Thyroid gland (tissue), 4 donors: ENCODE results near the gene ORM1. TPM values are rescaled to one million over a fixed set of nuclear protein-coding genes. Genes with fewer than 3 reads are reported as not detected.

Source experiments
- DNase-seq, 2 donors: peaks; one replicate each; pipeline ENCODE4 v3.0.0-alpha.2; 2019
- H3K27ac ChIP-seq, 3 donors: fragments of 200-600 bp; sonication (generic); 1 replicate in 2 of 3; 2 replicates in 1 of 3; pipeline ENCODE4 v1.5.1; 2016 to 2019; ENCODE audit warnings: mild to moderate bottlenecking in 1 of 3, moderate library complexity in 1 of 3
- H3K27me3 ChIP-seq: fragments of 200-600 bp; sonication (generic); one replicate; pipeline ENCODE4 v1.5.1; 2019
- H3K36me3 ChIP-seq, 2 donors: fragments of 200-600 bp; sonication (generic); one replicate each; pipeline ENCODE4 v1.5.1; 2016 to 2019
- H3K4me1 ChIP-seq, 2 donors: fragments of 200-600 bp; sonication (generic); one replicate each; pipeline ENCODE4 v1.5.1; 2017 to 2019
- H3K4me3 ChIP-seq, 3 donors: fragments of 200-600 bp; sonication (generic); replicated peaks in 1 of 3; 1 replicate in 2 of 3; 2 replicates in 1 of 3; pipeline ENCODE4 v1.5.1; 2016; ENCODE audit warnings: mild to moderate bottlenecking in 1 of 3
- H3K9me3 ChIP-seq: fragments of 200-600 bp; sonication (generic); one replicate; pipeline ENCODE4 v1.5.1; 2017
- CTCF ChIP-seq, 6 experiments: fragments of 200-600 bp in 3 of 6; fragments of 450-650 bp in 3 of 6; sonication (generic) in 3 of 6; IDR thresholded peaks; one replicate each; pipeline ENCODE4 v1.5.1; 2016 to 2019; ENCODE audit warnings: antibody characterized with exemption in 6 of 6, mild to moderate bottlenecking in 2 of 6, inconsistent platforms in 1 of 6, moderate library complexity in 1 of 6
- POLR2A ChIP-seq, 2 donors: fragments of 450-650 bp; IDR thresholded peaks; one replicate each; pipeline ENCODE4 v1.6.1; 2017; ENCODE audit warnings: antibody characterized with exemption in 2 of 2, mild to moderate bottlenecking in 2 of 2, moderate library complexity in 1 of 2
- WGBS, 2 donors: methylation state at CpG; one replicate each; pipeline ENCODE4 v1.1.5; 2017; 5-methylcytosine and 5-hydroxymethylcytosine counted together
- intact Hi-C: fragments of 100-400 bp; cut with DNase I; formaldehyde crosslinking; loops from one replicate; pipeline ENCODE4 v1.15.1; 2023
- total RNA-seq, 4 donors: library from RNA; depleted of rRNA; stranded (reverse); fragments of >200 nt; gene quantifications; one replicate each; pipeline ENCODE4 v1.2.3, GENCODE V29; 2016

The ORM1 gene
- total RNA-seq, 4 donors from 2014 or later: not detected

- Histone ChIP-seq H3K4me3 (no peak overlapping the region), H3K4me1 (no peaks in the 10 kb centered on the region), H3K36me3 (no peaks in the 10 kb centered on the region), H3K9me3 (no peaks in the 10 kb centered on the region), H3K27ac (no peak overlapping the region), H3K27me3 (no peaks in the 10 kb centered on the region)
- 76 to 89% methylated on average over 14 to 15 of the region's 15 CpGs for WGBS, 2 donors
- TF ChIP-seq CTCF (IDR thresholded peaks at IDR 0.05): no peak
- no peak for DNase-seq
- intact Hi-C loops: no loop called here
Observed at GRCh38 chr9:114299286-114300152, 23.4 kb upstream of the ORM1 start.

GRCh38 chr9:114300153-114300845, 22.6 kb upstream of the ORM1 start:
- H3K27me3 ChIP-seq: no peaks in the 10 kb centered on the region
- intact Hi-C loops: no loop called here
- H3K27ac ChIP-seq: no peak overlapping the region
- no peak overlapping the region for H3K4me3 ChIP-seq
- TF ChIP-seq POLR2A (IDR thresholded peaks at IDR 0.05) (no peak), CTCF (IDR thresholded peaks at IDR 0.05) (no peak)
- no peaks in the 10 kb centered on the region for H3K9me3 ChIP-seq
- H3K36me3 ChIP-seq: no peaks in the 10 kb centered on the region
- WGBS, 2 donors: 96 to 98% methylated on average over 4 of the region's 4 CpGs
- H3K4me1 ChIP-seq: no peaks in the 10 kb centered on the region
- DNase-seq: no peak

- no peaks in the 10 kb centered on the region for H3K36me3 ChIP-seq
- 94 to 96% methylated on average over 29 to 31 of the region's 31 CpGs for WGBS, 2 donors
- H3K9me3 ChIP-seq: no peaks in the 10 kb centered on the region
- no peak for DNase-seq
- no peak overlapping the region for H3K4me3 ChIP-seq
- peaks cover 5 to 7% of the 10 kb centered on the region in 2 donors for H3K4me1 ChIP-seq
- intact Hi-C loops: no loop called here
- TF ChIP-seq POLR2A (IDR thresholded peaks at IDR 0.05) (no peak), CTCF (IDR thresholded peaks at IDR 0.05) (no peak)
- no peaks in the 10 kb centered on the region for H3K27me3 ChIP-seq
- no peak overlapping the region for H3K27ac ChIP-seq
Observed at GRCh38 chr9:114300846-114301797, 21.8 kb upstream of the ORM1 start.

- Histone ChIP-seq H3K9me3 (no peaks in the 10 kb centered on the region), H3K4me3 (no peak overlapping the region), H3K36me3 (no peaks in the 10 kb centered on the region), H3K4me1 (peaks cover 5 to 7% of the 10 kb centered on the region in 2 donors), H3K27me3 (no peaks in the 10 kb centered on the region), H3K27ac (no peak overlapping the region)
- no peak for DNase-seq
- TF ChIP-seq POLR2A (IDR thresholded peaks at IDR 0.05) (no peak), CTCF (IDR thresholded peaks at IDR 0.05) (no peak)
- WGBS, 2 donors: 91 to 94% methylated on average over 12 to 14 of the region's 15 CpGs
- intact Hi-C loops: no loop called here
Observed at GRCh38 chr9:114301798-114302565, 20.9 kb upstream of the ORM1 start.
